Endothelial cell of umbilical vein (primary cell): Measurements from ENCODE around the gene SLC23A2. TPM values are rescaled to one million over a fixed set of nuclear protein-coding genes. Genes with fewer than 3 reads are reported as not detected.

Experiments used
- BruUV-seq: library from RNA; stranded (reverse); fragments of 400-500 nt; replicated peaks from 2 replicates; lab custom pipeline; 2021; lab: Mats Ljungman, UMichigan
- CTCF ChIA-PET: fragments of 300-600, 350-600 bp; sonication (Branson Sonifier 250); formaldehyde crosslinking; loops from one replicate; lab custom pipeline; 2021; ENCODE audit warnings: antibody characterized with exemption, inconsistent platforms; lab: Charles Lee
- POLR2A ChIA-PET: fragments of 300-600, 350-600 bp; sonication (Branson Sonifier 250); formaldehyde crosslinking; loops from one replicate; lab custom pipeline; 2021; ENCODE audit warnings: antibody characterized with exemption, inconsistent platforms; lab: Charles Lee
- DNase-seq: peaks from one replicate; pipeline ENCODE4 v3.0.0-alpha.2; 2011; ENCODE audit warnings: low read depth, low spot score
- FAIRE-seq: peaks from 2 replicates; lab custom pipeline; 2011; peaks lifted over from hg19 to GRCh38; lab: Jason Lieb, UNC
- H2AFZ ChIP-seq: 2 replicates; pipeline ENCODE4 v1.6.0; 2012; ENCODE audit warnings: low read depth, low read length, control low read depth, inconsistent platforms
- H3K27ac ChIP-seq: 2 replicates; pipeline ENCODE4 v1.5.1; 2011; ENCODE audit warnings: low read depth, mild to moderate bottlenecking, control low read depth, low read length, moderate library complexity; ENCODE audit not compliant: insufficient read depth
- H3K27me3 ChIP-seq, 2 experiments: 2 replicates each; pipeline versions ENCODE4 v1.6.0 to v1.6.1; 2011; ENCODE audit warnings: low read length in 2 of 2, mixed read lengths in 1 of 2; ENCODE audit not compliant: control insufficient read depth in 2 of 2, insufficient read depth in 2 of 2
- H3K36me3 ChIP-seq, 2 experiments: 2 replicates in 1 of 2; 3 replicates in 1 of 2; pipeline ENCODE4 v1.5.1; 2011; ENCODE audit warnings: low read length in 2 of 2, mild to moderate bottlenecking in 1 of 2, moderate library complexity in 1 of 2; ENCODE audit not compliant: control insufficient read depth in 2 of 2, insufficient read depth in 2 of 2; ENCODE audit errors: extremely low read depth in 1 of 2
- H3K4me1 ChIP-seq: 3 replicates; pipeline ENCODE4 v1.5.1; 2011; ENCODE audit warnings: mild to moderate bottlenecking, low read length; ENCODE audit not compliant: control insufficient read depth, insufficient read depth; ENCODE audit errors: extremely low read depth
- H3K4me2 ChIP-seq: 2 replicates; pipeline ENCODE4 v1.6.1; 2011; ENCODE audit warnings: low read length, control low read depth, mixed read lengths; ENCODE audit not compliant: insufficient read depth
- H3K4me3 ChIP-seq, 3 experiments: fragments of 200-600 bp in 1 of 3; sonication (generic), shearing (Covaris generic) in 1 of 3; replicated peaks in 1 of 3; 2 replicates each; pipeline ENCODE4 v1.5.1; 2011 to 2016; ENCODE audit warnings: control low read depth in 3 of 3, low read length in 3 of 3, mild to moderate bottlenecking in 2 of 3, inconsistent platforms in 1 of 3, low read depth in 1 of 3, moderate library complexity in 1 of 3; ENCODE audit not compliant: insufficient read depth in 1 of 3
- H3K79me2 ChIP-seq: 2 replicates; pipeline ENCODE4 v1.6.0; 2012; ENCODE audit warnings: low read length, inconsistent platforms; ENCODE audit not compliant: control insufficient read depth, insufficient read depth
- H3K9ac ChIP-seq: replicated peaks from 2 replicates; pipeline ENCODE3; 2011; ENCODE audit warnings: low read length, control low read depth; ENCODE audit not compliant: insufficient read depth; ENCODE audit errors: extremely low read depth
- H3K9me1 ChIP-seq: replicated peaks from 3 replicates; pipeline ENCODE4 v1.6.0; 2011; ENCODE audit warnings: mild to moderate bottlenecking, low read length; ENCODE audit not compliant: control insufficient read depth, insufficient read depth; ENCODE audit errors: extremely low read depth
- H3K9me3 ChIP-seq: replicated peaks from 2 replicates; pipeline ENCODE4 v1.5.1; 2012; ENCODE audit warnings: low read length, inconsistent platforms; ENCODE audit not compliant: control insufficient read depth, insufficient read depth
- H4K20me1 ChIP-seq: replicated peaks from 2 replicates; pipeline ENCODE3; 2011; ENCODE audit warnings: mild to moderate bottlenecking, low read length; ENCODE audit not compliant: control insufficient read depth, insufficient read depth; ENCODE audit errors: extremely low read depth
- CTCF ChIP-seq, 2 donors: IDR thresholded peaks; 1 replicate in 1 of 2; 2 replicates in 1 of 2; pipeline ENCODE4 v1.5.1; 2011; ENCODE audit warnings: low read length in 2 of 2, mild to moderate bottlenecking in 2 of 2, moderate library complexity in 2 of 2, control low read depth in 1 of 2, inconsistent platforms in 1 of 2, low read depth in 1 of 2; ENCODE audit not compliant: insufficient read depth in 1 of 2; ENCODE audit errors: extremely low read depth in 1 of 2
- JUN ChIP-seq: IDR thresholded peaks from 2 replicates; pipeline ENCODE4 v1.6.1; 2011; ENCODE audit warnings: borderline replicate concordance, low read depth; ENCODE audit not compliant: insufficient read length, insufficient read depth
- dilution Hi-C: fragments of 300-500 bp; cut with MboI; formaldehyde crosslinking; loops from one replicate; pipeline ENCODE4 v1.15.0; 2019; ENCODE audit warnings: low sequenced_read_pairs; ENCODE audit not compliant: extremely low pct_ligation_motif_present
- intact Hi-C: fragments of 100-400 bp; cut with micrococcal nuclease; formaldehyde crosslinking; loops from one replicate; pipeline ENCODE4 v1.10.0; 2022
- polyA plus RNA-seq, 4 experiments: library from polyadenylated mRNA; depleted of rRNA in 3 of 4; stranded (reverse) in 3 of 4; unstranded in 1 of 4; fragments of >200 nt; gene quantifications; 2 replicates each; pipeline versions ENCODE4 v1.2.1 to v1.2.3, GENCODE V29; 2011 to 2012; ENCODE audit warnings: missing spikeins in 1 of 4
- total RNA-seq: library from RNA; stranded (reverse); gene quantifications from 2 replicates; pipeline ENCODE4 v1.2.3, GENCODE V29; 2021

SLC23A2 gene
- total and polyA plus RNA-seq, 2 donors (not counting 3 experiments of a cell fraction or from before 2014, with no cell fraction given) = 24.4 to 24.5 TPM

- Histone ChIP-seq H4K20me1 (no peaks in the 10 kb centered on the region), H3K9ac (peak overlapping the region; percentile 53), H3K4me1 (peaks cover 28% of the 10 kb centered on the region), H3K36me3 (no peaks in the 10 kb centered on the region), H2AFZ (peak overlapping the region; percentile 63), H3K9me1 (no peaks in the 10 kb centered on the region), H3K27me3 (no peaks in the 10 kb centered on the region), H3K4me2 (peak overlapping the region; percentile 32), H3K9me3 (no peaks in the 10 kb centered on the region), H3K4me3 (no peak overlapping the region), H3K27ac (peak overlapping the region; percentile 21), H3K79me2 (no peaks in the 10 kb centered on the region)
- dilution Hi-C loops (no loop called here), intact Hi-C loops (loop anchor here (2.0 kb wide), 1 partner anchor 137 kb away; no protein-coding TSS in a partner anchor)
- TSS peak; percentile 67 for BruUV-seq
- TF ChIP-seq JUN (peak; percentile 38), CTCF (IDR thresholded peaks at IDR 0.05; ENCODE audit: extremely low read depth in 1 of 2, insufficient read depth in 1 of 2, low read depth in 1 of 2, low read length in 2 of 2) (no peak)
- FAIRE-seq = peak; percentile 89
- CTCF ChIA-PET = interaction anchor here (1.0 to 1.3 kb wide), 5 partner anchors 16 to 287 kb away, joined by 3 to 5 read pairs (median 3); no protein-coding TSS in a partner anchor
- POLR2A ChIA-PET = no interaction called here
- peak; percentile 58 for DNase-seq
Observed at GRCh38 chr20:4813863-4814695, 187.2 kb downstream of the SLC23A2 start.
